OCI-LY7 (cell line): Measurements from ENCODE around the gene OGDH.

Experiments used
- CTCF ChIP-seq: fragments of 200-600 bp; sonication (generic); conservative IDR thresholded peaks from 2 replicates; pipeline ENCODE4 v1.5.1; 2014; ENCODE audit warnings: mild to moderate bottlenecking, antibody characterized with exemption, low read length, moderate library complexity, mixed read lengths
- EZH2phosphoT487 ChIP-seq: fragments of 200-600 bp; sonication (generic); IDR thresholded peaks from 2 replicates; pipeline ENCODE4 v1.6.1; 2018; ENCODE audit warnings: low read depth, borderline replicate concordance, mild to moderate bottlenecking, mixed run types, antibody characterized with exemption, low read length, moderate library complexity, mixed read lengths

- TF ChIP-seq CTCF (no peak), EZH2phosphoT487 (no peak)
Observed at GRCh38 chr7:44738876-44739665, 132.6 kb downstream of the OGDH start.
